ENCODE measurements around the gene PPP3CA.

- TF ChIP-seq, protein P1, sequence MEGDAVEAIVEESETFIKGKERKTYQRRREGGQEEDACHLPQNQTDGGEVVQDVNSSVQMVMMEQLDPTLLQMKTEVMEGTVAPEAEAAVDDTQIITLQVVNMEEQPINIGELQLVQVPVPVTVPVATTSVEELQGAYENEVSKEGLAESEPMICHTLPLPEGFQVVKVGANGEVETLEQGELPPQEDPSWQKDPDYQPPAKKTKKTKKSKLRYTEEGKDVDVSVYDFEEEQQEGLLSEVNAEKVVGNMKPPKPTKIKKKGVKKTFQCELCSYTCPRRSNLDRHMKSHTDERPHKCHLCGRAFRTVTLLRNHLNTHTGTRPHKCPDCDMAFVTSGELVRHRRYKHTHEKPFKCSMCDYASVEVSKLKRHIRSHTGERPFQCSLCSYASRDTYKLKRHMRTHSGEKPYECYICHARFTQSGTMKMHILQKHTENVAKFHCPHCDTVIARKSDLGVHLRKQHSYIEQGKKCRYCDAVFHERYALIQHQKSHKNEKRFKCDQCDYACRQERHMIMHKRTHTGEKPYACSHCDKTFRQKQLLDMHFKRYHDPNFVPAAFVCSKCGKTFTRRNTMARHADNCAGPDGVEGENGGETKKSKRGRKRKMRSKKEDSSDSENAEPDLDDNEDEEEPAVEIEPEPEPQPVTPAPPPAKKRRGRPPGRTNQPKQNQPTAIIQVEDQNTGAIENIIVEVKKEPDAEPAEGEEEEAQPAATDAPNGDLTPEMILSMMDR (IDR thresholded peaks at IDR 0.05) = no peak
- no peak for TF ChIP-seq POLR2A (IDR thresholded peaks at IDR 0.05)
Observed at GRCh38 chr4:101211146-101211553, 136.2 kb downstream of the PPP3CA start.

Measured in breast epithelium (tissue), 3 donors.